GM18861 (cell line): ENCODE results near the gene PRKCG.
"Not testable (repeated sequence)": the region's sequence is repeated elsewhere in the genome, so short reads cannot be mapped to it uniquely, and the experiment has no call there.

ENCODE experiments used
- ATAC-seq: cut with Tn5 transposase; IDR thresholded peaks from one replicate; pipeline ENCODE4 v1.9.1; 2021; ENCODE audit not compliant: unreplicated experiment

PRKCG gene

GRCh38 chr19:53881482-53882390 is at the start of gene PRKCG:
TSS of gene PRKCG (plus strand) at chr19:53882197. CDS start at chr19:53882495, 298 bp downstream.
- no peak for ATAC-seq

GRCh38 chr19:53832861-53833260 is 49.1 kb upstream of the PRKCG start:
- not testable (repeated sequence) for ATAC-seq

GRCh38 chr19:53838446-53838845 is 43.6 kb upstream of the PRKCG start:
- ATAC-seq = not testable (repeated sequence)

- ATAC-seq = not testable (repeated sequence)
These were observed 41.8 kb upstream of the PRKCG start for GRCh38 chr19:53840241-53840640.

- ATAC-seq = not testable (repeated sequence)
These were observed 41.1 kb upstream of the PRKCG start for GRCh38 chr19:53840914-53841313.

GRCh38 chr19:53844849-53845246 is 37.1 kb upstream of the PRKCG start:
- no peak for ATAC-seq

GRCh38 chr19:53847555-53847954 is 34.4 kb upstream of the PRKCG start:
- no peak for ATAC-seq

GRCh38 chr19:53849237-53849676 is 32.7 kb upstream of the PRKCG start:
- ATAC-seq = no peak

GRCh38 chr19:53853707-53854106 is 28.3 kb upstream of the PRKCG start:
- peak; percentile 36 for ATAC-seq

GRCh38 chr19:53864308-53864836 is 17.6 kb upstream of the PRKCG start:
- ATAC-seq = no peak

- ATAC-seq = no peak
These were observed 16.5 kb upstream of the PRKCG start for GRCh38 chr19:53865523-53865917.

- no peak for ATAC-seq
These were observed 15.8 kb upstream of the PRKCG start for GRCh38 chr19:53865918-53866864.

- ATAC-seq = no peak
These were observed 15.2 kb upstream of the PRKCG start for GRCh38 chr19:53866865-53867224.

GRCh38 chr19:53867225-53868090 is 14.5 kb upstream of the PRKCG start, which contains the start of gene MYADM:
TSS of gene MYADM (plus strand) at chr19:53867883. CDS start at chr19:53873530, 5,647 bp downstream.
- peak; percentile 67 for ATAC-seq

GRCh38 chr19:53868091-53868891 is 13.7 kb upstream of the PRKCG start:
- no peak for ATAC-seq

- ATAC-seq = peak; percentile 29
These were observed 12.8 kb upstream of the PRKCG start for GRCh38 chr19:53868892-53869804.

- ATAC-seq = not testable (repeated sequence)
These were observed 12.1 kb upstream of the PRKCG start for GRCh38 chr19:53869805-53870484.

- no peak for ATAC-seq
These were observed 11.5 kb upstream of the PRKCG start for GRCh38 chr19:53870485-53870844.
